IPS DF 19.7 (cell line): ENCODE data around the gene INPP5J.
"Not testable (repeated sequence)": the region's sequence is repeated elsewhere in the genome, so short reads cannot be mapped to it uniquely, and the experiment has no call there.

Experiments used
- DNase-seq: peaks from one replicate; pipeline ENCODE4 v3.0.0-alpha.2; 2013; ENCODE audit warnings: low read depth, low spot score

The INPP5J gene

GRCh38 chr22:31143537-31143936 is 20.8 kb downstream of the INPP5J start:
- no peak for DNase-seq

- no peak for DNase-seq
Observed at GRCh38 chr22:31144223-31144622, 21.5 kb downstream of the INPP5J start.

GRCh38 chr22:31148488-31148887 is 25.7 kb downstream of the INPP5J start:
- DNase-seq, result no peak

- DNase-seq, result peak; percentile 59
Observed at GRCh38 chr22:31148953-31149627, 26.3 kb downstream of the INPP5J start.

GRCh38 chr22:31150615-31151014 is 27.8 kb downstream of the INPP5J start:
- DNase-seq, result no peak

GRCh38 chr22:31151872-31152271 is 29.1 kb downstream of the INPP5J start:
- no peak for DNase-seq

GRCh38 chr22:31153357-31153756 is 30.6 kb downstream of the INPP5J start:
- DNase-seq, result no peak

- DNase-seq, result no peak
Observed at GRCh38 chr22:31154975-31155374, 32.2 kb downstream of the INPP5J start.

GRCh38 chr22:31155422-31155821 is 32.7 kb downstream of the INPP5J start:
- DNase-seq, result no peak

- DNase-seq, result no peak
Observed at GRCh38 chr22:31160328-31160978, 37.7 kb downstream of the INPP5J start.

GRCh38 chr22:31161386-31161785 is 38.6 kb downstream of the INPP5J start:
- DNase-seq, result no peak

- DNase-seq, result no peak
Observed at GRCh38 chr22:31162015-31162765, 39.4 kb downstream of the INPP5J start.

- no peak for DNase-seq
Observed at GRCh38 chr22:31170971-31171370, 48.2 kb downstream of the INPP5J start.

GRCh38 chr22:31171734-31172133 is 49.0 kb downstream of the INPP5J start:
- not testable (repeated sequence) for DNase-seq

- DNase-seq, result no peak
Observed at GRCh38 chr22:31173386-31174145, 50.8 kb downstream of the INPP5J start.

GRCh38 chr22:31176923-31177322 is 54.2 kb downstream of the INPP5J start:
- no peak for DNase-seq

- DNase-seq, result no peak
Observed at GRCh38 chr22:31177420-31178162, 54.8 kb downstream of the INPP5J start.

- DNase-seq, result no peak
Observed at GRCh38 chr22:31178859-31179258, 56.1 kb downstream of the INPP5J start.

GRCh38 chr22:31179345-31179744 is 56.6 kb downstream of the INPP5J start:
- DNase-seq, result no peak

- DNase-seq, result no peak
Observed at GRCh38 chr22:31184015-31184414, 61.2 kb downstream of the INPP5J start.
